GM19324 (cell line): ENCODE results near the gene NPIPB6.
"Not testable (repeated sequence)": the region's sequence is repeated elsewhere in the genome, so short reads cannot be mapped to it uniquely, and the experiment has no call there.

ENCODE experiments used
- ATAC-seq: cut with Tn5 transposase; IDR thresholded peaks from one replicate; pipeline ENCODE4 v1.9.1; 2021; ENCODE audit warnings: mild to moderate bottlenecking, moderate library complexity; ENCODE audit not compliant: unreplicated experiment, low FRiP score

The NPIPB6 gene

GRCh38 chr16:28363408-28363807, at the start of gene NPIPB6:
Gene NPIPB6 (minus strand): TSS chr16:28363508. CDS start chr16:28362822, 686 bp downstream.
- not testable (repeated sequence) for ATAC-seq

GRCh38 chr16:28403220-28404072, 40.1 kb upstream of the NPIPB6 start, which contains the start of gene EIF3CL:
Gene EIF3CL (minus strand): TSS chr16:28403841. CDS start chr16:28403618, 223 bp downstream.
- ATAC-seq = peak; percentile 98

- ATAC-seq = not testable (repeated sequence)
These were observed 28.7 kb upstream of the NPIPB6 start for GRCh38 chr16:28392054-28392453.

- ATAC-seq = not testable (repeated sequence)
These were observed 19.0 kb upstream of the NPIPB6 start for GRCh38 chr16:28382177-28382867.

- ATAC-seq = not testable (repeated sequence)
These were observed 14.5 kb upstream of the NPIPB6 start for GRCh38 chr16:28377822-28378221.

GRCh38 chr16:28377108-28377625, 13.9 kb upstream of the NPIPB6 start:
- ATAC-seq = not testable (repeated sequence)

GRCh38 chr16:28375115-28375514, 11.8 kb upstream of the NPIPB6 start:
- ATAC-seq = not testable (repeated sequence)

- ATAC-seq = not testable (repeated sequence)
These were observed 11.0 kb upstream of the NPIPB6 start for GRCh38 chr16:28374281-28374680.

- ATAC-seq = not testable (repeated sequence)
These were observed 4.6 kb upstream of the NPIPB6 start for GRCh38 chr16:28367926-28368325.

- ATAC-seq = peak; percentile 90
These were observed 1.2 kb upstream of the NPIPB6 start for GRCh38 chr16:28364268-28365173.

- not testable (repeated sequence) for ATAC-seq
These were observed 708 bp downstream of the NPIPB6 start for GRCh38 chr16:28362600-28362999.

- ATAC-seq = not testable (repeated sequence)
These were observed 25.1 kb downstream of the NPIPB6 start for GRCh38 chr16:28338230-28338629.

- ATAC-seq = not testable (repeated sequence)
These were observed 26.2 kb downstream of the NPIPB6 start for GRCh38 chr16:28336940-28337710.

GRCh38 chr16:28335678-28336077, 27.6 kb downstream of the NPIPB6 start:
- ATAC-seq = not testable (repeated sequence)

GRCh38 chr16:28332632-28333031, 30.7 kb downstream of the NPIPB6 start:
- ATAC-seq = not testable (repeated sequence)

- ATAC-seq = not testable (repeated sequence)
These were observed 32.3 kb downstream of the NPIPB6 start for GRCh38 chr16:28330981-28331380.

- not testable (repeated sequence) for ATAC-seq
These were observed 33.1 kb downstream of the NPIPB6 start for GRCh38 chr16:28330232-28330631.

GRCh38 chr16:28326881-28327610, 36.3 kb downstream of the NPIPB6 start:
- ATAC-seq = peak; percentile 59

GRCh38 chr16:28324887-28325279, 38.4 kb downstream of the NPIPB6 start:
- ATAC-seq = no peak
